GM19328 (cell line): ENCODE data around the gene HSD17B1.
A peak's percentile ranks its signal among the peaks of the same experiment; 100 is the strongest.
"Not testable (repeated sequence)": the region's sequence is repeated elsewhere in the genome, so short reads cannot be mapped to it uniquely, and the experiment has no call there.

Experiments used
- ATAC-seq: cut with Tn5 transposase; IDR thresholded peaks from one replicate; pipeline ENCODE4 v1.9.1; 2021; ENCODE audit warnings: mild to moderate bottlenecking, moderate library complexity; ENCODE audit not compliant: unreplicated experiment

Gene HSD17B1

DNA sequence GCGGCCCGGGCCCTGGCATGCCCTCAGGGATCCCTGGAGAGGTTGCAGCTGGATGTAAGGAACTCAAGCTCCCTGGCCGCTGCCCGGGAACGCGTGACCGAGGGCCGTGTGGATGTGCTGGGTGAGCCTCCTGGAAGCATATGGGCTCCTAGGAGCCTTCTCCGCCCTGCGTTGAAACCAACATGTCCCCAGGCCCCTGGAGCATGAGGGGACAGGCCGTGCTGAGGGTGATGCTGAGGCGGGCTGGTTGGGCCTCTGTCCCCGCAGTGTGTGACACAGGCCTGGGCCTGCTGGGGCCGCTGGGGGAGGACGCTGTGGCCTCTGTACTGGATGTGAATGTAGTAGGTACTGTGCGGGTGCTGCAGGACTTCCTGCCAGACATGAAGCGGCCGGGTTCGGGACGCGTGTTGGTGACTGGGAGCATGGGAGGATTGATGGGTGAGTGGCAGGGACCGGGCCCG is 5.7 kb upstream of the HSD17B1 start:
- no peak for ATAC-seq

DNA sequence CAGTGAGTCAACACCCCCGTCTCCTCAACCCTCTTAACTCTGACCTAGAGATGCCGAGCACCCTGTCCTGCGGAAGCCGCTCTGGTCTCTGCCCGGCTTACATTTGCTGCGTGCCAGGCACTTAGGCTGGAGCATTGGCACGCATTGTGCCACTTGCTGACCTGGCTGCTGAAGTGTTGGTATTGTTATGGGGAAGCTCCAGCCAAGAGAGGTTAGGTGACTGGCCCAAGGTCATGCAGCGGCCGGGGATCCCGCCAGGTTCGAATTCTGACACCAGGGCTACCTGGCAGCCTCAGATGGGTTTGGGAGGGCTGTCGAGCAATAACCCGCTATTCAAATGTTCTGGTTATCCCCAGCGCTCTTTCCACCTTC is 5.0 kb upstream of the HSD17B1 start:
- ATAC-seq, result no peak

DNA sequence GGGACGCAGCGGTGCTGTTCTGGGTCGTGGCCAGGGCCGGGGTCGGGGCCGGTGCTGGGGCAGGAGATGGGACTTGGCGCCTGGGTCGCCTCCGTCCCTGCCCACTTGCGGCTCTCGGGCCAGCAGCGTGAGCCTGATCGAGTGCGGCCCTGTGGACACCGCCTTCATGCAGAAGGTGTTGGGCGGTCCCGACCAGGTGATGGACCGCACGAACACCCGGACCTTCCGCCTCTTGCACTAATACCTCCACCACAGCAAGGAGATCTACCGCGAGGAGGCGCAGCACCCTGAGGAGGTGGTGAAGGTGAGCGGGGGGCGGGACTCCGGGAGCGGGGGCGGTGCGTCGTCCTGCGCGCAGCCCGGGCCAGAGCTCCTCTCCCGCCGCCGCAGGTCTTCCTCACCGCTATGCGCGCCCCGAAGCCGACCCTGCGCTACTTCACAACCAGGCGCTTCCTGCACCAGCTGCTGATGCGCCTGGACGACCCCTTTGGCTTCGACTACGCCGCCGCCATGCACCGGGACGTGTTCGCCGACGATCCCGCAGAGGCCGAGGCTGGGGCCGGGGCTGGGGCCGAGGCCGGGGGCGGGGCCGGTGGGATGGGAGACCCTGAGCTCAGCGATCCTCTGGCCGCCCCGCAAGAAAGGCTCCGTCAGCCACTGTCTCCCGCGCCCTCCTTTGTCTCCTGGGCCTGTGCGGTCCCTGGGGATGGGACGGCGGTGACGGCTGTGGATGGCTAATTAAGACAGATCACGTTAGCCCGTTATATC is 4.5 kb upstream of the HSD17B1 start:
- peak; percentile 60 for ATAC-seq

DNA sequence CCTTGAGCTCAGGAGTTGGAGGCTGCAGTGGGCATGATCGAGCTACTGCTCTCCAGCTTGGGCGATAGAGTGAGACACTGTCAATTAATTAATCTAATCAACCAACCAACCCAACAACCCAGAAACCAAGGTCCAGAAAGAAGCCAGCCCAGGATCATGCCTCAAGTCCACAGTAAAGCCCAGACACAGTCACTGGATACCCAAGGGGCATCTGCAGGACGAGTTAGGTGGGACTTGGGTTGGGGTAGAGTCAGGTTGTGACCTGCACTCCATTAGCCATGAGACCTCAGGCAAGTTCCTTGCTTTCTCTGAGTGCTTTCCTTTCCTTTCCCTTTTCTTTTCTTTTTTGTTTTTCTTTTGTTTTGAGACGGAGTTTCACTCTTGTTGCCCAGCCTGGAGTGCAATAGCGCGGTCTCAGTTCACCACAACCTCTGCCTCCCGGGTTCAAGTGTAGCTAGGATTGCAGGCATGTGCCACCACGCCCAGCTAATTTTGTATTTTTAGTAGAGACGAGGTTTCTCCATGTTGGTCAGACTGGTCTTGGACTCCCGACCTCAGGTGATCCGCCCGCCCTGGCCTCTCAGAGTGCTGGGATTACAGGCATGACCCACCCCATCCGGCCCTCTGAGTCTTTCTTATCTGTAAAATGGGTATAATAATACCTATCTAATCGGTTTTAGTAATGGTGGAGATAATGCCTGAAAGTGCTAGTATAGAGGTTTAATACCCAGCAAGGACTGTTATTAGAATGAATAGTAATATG is 3.5 kb upstream of the HSD17B1 start:
- ATAC-seq, result no peak

DNA sequence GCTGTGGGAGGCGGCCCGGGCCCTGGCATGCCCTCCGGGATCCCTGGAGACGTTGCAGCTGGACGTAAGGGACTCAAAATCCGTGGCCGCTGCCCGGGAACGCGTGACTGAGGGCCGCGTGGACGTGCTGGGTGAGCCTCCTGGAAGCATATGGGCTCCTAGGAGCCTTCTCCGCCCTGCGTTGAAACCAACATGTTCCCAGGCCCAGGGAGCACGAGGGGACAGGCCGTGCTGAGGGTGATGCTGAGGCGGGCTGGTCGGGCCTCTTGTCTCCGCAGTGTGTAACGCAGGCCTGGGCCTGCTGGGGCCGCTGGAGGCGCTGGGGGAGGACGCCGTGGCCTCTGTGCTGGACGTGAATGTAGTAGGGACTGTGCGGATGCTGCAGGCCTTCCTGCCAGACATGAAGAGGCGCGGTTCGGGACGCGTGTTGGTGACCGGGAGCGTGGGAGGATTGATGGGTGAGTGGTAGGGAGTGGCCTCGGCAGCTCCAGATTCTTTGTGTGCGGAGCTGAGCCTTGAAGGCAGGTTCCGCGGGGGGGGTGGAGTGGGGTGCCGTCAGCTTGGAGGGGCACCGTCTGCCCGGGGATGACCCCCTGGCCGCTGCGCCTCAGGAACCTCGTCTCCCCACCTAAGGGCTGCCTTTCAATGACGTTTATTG is 567 bp downstream of the HSD17B1 start:
- ATAC-seq, result no peak

DNA sequence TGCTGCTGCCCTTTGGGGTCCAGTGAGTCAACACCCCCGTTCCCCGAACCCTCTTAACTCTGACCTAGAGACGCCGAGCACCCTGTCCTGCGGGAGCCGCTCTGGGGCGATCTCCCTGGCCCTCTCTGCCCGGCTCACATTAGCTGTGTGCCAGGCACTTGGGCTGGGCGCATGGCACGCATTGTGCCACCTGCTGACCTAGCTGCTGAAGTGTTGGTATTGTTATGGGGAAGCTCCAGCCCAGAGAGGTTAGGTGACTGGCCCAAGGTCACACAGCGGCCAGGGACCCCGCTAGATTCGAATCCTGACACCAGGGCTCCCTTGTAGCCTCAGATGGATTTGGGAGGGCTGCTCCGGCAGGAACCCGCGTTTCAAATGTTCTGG is 1.1 kb downstream of the HSD17B1 start:
- ATAC-seq, result no peak

DNA sequence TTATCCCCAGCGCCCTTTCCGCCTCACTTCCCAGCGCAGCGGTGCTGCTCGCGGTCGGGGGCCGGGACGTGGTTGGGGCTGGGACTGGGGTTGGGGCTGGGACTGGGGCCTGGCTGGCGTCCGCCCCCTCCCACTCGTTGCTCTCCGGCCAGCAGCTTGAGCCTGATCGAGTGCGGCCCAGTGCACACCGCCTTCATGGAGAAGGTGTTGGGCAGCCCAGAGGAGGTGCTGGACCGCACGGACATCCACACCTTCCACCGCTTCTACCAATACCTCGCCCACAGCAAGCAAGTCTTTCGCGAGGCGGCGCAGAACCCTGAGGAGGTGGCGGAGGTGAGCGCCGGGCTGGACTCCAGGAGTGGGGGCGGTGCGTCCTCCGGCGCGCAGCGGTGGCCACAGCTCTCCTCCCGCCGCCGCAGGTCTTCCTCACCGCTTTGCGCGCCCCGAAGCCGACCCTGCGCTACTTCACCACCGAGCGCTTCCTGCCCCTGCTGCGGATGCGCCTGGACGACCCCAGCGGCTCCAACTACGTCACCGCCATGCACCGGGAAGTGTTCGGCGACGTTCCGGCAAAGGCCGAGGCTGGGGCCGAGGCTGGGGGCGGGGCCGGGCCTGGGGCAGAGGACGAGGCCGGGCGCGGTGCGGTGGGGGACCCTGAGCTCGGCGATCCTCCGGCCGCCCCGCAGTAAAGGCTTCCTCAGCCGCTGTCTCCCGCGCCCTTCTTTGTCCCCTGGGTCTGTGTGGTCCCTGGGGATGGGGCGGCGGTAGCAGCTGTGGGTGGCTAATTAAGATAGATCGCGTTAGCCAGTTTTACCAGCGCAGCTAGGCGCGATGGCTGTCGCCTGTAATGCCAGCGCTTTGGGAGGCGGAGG is 1.8 kb downstream of the HSD17B1 start:
- no peak for ATAC-seq

DNA sequence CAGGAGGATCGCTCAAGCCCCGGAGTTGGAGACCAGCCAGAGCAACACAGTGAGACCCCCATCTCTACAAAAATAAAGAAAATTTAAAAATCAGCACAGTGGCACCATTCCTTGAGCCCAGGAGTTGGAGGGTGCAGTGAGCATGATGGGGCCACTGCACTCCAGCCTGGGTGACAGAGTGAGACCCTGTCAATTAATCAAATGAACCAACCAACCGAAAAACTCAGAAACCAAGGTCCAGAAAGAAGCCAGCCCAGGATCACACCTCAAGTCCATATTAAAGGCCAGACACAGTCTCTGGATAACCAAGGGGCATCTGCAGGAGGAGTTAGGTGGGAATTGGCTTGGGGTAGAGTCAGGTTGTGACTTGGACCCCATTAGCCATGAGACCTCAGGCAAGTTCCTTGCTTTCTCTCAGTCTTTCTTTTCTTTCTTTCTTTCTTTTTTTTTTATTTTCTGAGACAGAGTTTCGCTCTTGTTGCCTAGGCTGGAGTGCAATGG is 2.4 kb downstream of the HSD17B1 start:
- no peak for ATAC-seq

DNA sequence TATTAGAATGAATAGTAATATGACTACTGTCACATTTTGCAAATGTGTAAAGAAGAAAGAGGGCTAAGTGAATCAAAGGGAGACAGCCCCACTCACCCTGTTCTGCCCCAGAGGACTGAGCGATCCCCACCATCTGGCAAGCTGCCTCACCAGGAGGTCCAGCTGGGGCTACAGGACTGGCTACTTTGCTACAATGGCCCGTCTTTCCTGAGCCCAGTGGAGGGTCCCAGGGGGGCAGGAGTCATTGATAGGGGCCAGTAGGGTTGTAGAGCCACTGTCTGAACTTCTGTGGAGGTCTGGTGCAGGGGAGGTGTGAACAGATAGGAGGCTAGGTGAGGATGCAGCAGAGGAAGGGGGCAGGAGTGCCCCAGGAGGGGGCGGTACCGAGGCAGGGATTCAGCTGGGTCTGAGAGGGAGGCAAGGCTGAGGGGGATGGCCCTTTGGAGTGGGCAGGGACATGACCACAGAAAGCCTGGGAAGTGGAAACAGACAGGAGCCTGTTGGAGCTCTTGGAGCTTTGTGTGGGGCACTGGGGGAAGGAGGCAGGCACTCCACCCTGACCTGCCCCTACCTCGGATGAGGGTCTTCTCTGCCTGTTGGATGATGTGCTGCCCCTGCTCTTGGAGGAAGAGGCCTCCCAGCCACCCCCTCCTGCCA is 3.4 kb downstream of the HSD17B1 start:
- not testable (repeated sequence) for ATAC-seq

DNA sequence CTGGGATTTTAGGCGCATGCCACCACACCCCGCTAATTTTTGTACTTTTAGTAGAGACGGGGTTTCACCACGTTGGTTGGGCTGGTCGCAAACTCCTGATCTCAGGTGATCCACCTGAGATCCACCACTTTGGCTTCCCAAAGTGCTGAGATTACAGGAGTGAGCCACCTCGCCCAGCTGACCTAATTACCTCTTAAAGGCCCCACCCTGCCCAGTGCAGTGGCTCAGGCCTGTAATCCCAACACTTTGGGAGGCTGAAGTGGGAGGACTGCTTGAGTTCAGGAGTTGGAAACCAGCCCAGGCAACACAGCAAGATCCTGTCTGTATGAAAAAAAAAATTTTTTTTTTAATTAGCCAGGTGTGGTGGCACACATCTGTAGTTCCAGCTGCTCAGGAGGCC is 6.4 kb downstream of the HSD17B1 start:
- no peak for ATAC-seq

DNA sequence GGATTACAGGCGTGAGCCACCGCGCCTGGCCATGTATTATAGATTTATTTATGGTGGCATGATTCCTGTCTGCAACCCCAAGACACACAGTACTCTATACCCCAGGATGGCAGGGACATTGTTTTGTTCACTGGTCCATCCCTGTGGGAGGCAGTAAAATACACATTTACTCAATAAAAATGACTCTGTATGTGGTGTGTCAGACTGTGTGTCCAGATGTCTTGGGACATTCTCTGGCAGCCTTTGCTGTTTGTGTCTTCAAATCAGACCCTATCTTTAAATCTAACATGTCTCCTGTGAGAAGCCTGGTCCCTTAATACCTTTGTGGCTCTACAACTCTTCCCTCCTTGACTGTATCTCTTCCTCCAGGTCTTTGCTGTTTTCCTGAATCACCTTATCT is 7.5 kb downstream of the HSD17B1 start:
- no peak for ATAC-seq

DNA sequence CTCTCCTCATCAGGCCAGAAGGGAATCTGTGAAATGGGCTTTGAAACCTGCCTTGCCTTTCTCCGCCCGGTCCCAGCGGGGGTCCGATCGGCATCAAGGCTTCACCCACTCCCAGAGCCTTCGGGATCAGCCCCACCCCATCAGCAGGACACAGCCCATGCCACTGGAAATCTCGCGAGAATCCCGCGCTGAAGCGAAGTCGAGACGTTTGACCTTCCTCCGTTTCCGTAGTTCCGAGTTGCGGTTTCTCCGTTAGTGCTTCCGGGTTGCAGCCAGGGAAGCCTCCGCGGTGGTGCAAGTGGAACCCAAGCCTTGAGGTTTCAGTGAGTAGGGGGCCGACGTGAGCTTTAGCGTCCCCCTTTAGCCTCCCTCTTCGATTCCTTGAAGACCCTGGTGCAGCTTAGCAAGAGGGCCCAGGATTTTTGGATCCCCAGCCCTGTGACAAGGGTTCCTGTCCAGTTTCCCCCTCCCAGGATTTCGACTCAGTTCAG is 9.2 kb downstream of the HSD17B1 start, which contains the start of gene COASY:
TSS of gene COASY (plus strand) at position 252 of the 491 bp plus-strand sequence. CDS start 475 bp downstream, outside the sequence.
- ATAC-seq, result peak; percentile 55

DNA sequence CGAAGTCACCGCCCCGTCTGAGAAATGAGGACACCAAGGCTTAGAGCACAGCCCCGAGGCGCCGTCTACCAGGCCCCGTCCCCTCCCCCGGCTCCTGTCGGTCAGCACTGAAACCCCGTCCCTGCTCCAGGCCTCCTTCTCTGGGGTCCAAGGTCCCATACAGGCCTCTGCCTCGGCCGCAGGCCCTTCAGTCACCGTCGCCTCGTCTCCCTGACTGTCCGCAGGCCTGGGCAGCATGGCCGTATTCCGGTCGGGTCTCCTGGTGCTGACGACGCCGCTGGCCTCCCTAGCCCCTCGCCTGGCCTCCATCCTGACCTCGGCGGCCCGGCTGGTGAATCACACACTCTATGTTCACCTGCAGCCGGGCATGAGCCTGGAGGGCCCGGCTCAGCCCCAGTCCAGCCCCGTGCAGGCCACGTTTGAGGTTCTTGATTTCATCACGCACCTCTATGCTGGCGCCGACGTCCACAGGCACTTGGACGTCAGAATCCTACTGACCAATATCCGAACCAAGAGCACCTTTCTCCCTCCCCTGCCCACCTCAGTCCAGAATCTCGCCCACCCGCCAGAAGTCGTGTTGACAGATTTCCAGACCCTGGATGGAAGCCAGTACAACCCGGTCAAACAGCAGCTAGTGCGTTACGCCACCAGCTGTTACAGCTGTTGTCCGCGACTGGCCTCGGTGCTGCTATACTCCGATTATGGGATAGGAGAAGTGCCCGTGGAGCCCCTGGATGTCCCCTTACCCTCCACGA is 9.8 kb downstream of the HSD17B1 start:
- no peak for ATAC-seq

DNA sequence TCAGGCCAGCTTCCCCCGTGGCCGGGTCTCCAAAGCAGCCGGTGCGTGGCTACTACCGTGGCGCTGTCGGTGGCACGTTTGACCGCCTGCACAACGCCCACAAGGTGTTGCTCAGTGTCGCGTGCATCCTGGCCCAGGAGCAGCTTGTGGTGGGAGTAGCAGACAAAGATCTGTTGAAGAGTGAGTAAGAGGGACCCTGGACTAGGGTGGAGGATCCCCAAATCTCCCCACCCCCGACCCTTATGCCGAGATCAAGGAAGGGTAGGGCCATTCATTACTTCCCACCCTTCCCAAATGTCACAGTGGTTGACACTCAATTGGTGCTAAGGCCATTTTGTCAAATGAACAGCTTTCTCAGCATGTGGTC is 10.4 kb downstream of the HSD17B1 start:
- no peak for ATAC-seq

DNA sequence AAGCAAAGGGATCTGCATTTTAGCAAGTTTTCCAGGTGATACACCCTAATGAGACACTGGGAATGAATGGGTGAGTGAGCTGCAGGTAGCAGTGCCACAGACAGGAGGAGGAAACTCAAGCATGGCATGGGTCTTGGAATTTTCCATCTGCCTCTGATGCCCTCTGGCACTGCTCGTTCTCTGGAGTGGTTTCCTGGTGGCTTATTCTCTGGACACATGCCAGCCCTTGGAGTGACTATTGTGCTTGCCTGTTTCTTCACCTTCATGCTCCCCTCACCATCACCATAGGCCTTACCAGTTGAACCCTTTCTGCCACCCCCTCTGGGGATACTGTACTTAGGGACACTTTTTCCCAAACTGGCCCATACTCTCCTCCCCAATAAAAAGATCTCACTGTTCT is 10.8 kb downstream of the HSD17B1 start:
- ATAC-seq, result no peak

DNA sequence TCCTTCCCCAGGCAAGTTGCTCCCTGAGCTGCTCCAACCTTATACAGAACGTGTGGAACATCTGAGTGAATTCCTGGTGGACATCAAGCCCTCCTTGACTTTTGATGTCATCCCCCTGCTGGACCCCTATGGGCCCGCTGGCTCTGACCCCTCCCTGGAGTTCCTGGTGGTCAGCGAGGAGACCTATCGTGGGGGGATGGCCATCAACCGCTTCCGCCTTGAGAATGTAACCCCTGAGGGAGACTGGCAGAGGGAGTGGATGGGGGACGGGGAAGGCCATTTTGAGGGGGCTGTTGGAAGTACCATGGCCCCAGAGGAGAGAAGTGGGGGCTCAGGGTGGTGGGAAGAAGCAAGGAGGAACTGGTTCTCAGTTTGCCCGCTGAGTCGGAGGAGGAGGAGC is 11.2 kb downstream of the HSD17B1 start:
- no peak for ATAC-seq

DNA sequence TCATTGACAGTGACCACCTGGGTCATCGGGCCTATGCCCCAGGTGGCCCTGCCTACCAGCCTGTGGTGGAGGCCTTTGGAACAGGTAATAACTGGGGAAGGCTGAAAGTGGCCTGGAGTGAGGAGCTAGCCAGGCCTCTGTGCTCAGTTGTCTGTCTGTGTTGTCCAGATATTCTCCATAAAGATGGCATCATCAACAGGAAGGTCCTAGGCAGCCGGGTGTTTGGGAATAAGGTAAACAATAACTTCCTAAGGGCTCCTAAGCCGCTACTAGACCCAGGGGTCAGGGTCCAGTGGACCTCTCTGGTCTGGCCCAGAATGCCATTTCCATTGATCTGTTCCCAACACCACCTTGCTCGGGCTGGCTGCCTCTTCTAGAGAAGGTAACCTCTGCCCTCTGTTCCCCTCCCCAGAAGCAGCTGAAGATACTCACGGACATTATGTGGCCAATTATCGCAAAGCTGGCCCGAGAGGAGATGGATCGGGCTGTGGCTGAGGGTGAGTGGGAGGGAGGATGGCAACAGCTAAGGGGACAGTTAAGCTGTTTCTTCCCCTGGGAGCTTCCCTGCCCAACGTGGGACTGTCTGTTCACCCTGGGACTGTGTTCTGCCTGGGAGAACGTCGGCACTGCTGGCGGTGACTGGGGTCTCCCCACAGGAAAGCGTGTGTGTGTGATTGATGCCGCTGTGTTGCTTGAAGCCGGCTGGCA is 12.2 kb downstream of the HSD17B1 start:
- no peak for ATAC-seq

DNA sequence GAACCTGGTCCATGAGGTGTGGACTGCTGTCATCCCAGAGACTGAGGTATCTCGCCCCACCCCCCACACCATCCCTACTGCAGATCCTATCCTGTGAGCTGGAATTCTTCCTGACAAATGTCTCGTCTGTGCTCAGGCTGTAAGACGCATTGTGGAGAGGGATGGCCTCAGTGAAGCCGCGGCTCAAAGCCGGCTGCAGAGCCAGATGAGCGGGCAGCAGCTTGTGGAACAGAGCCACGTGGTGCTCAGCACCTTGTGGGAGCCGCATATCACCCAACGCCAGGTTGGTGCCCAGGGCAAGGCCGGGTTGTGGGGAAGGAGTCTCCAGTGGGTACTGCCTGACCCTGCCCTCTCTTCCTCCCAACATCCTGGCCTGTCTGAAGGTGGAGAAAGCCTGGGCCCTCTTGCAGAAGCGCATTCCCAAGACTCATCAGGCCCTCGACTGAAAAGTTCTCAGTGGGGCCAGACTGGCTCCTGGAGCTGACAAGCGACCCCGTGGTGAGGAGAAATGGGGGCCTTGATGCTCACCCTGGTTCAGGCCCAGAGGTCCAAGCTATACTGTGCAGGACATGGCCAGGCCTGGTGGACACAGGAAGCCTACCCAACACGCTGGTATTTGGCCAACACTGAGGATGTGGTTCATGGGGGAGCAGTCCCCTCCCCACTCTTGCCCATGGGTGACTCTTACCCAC is 12.9 kb downstream of the HSD17B1 start:
- no peak for ATAC-seq
